ENCODE data around the gene CUL3. TPM values are rescaled to one million over a fixed set of nuclear protein-coding genes. Genes with fewer than 3 reads are reported as not detected.
"Not testable (repeated sequence)": the region's sequence is repeated elsewhere in the genome, so short reads cannot be mapped to it uniquely, and the experiment has no call there.

The CUL3 gene
- total RNA-seq, 1 donor from 2014 or later: 72.1 TPM

DNA sequence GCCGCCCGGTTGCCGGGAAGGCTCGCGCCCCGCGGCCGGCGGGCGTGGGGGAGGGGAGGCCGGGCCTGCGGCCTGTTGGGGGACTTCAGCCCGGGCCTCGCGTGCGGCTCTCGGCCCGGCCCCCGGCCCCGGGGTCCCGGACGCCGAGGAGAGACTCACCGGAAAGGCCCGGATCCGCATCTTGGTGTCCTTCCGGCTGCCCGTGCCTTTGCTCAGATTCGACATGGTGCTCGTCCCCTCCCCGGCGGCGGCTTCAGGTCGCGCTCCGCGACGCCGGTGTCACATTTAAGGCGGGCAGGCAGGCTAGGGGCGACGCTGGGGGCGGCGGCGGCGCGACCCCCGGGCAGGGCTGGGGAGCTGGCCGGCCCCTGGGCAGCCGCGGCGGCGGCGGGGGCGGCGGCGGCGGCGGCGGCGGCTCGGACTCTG, 365 bp downstream of the CUL3 start:
- peak; percentile 74 for DNase-seq
- no peak for ATAC-seq (ENCODE audit: poor library complexity)
- intact Hi-C loops (cut with DNase I): no loop called here

DNA sequence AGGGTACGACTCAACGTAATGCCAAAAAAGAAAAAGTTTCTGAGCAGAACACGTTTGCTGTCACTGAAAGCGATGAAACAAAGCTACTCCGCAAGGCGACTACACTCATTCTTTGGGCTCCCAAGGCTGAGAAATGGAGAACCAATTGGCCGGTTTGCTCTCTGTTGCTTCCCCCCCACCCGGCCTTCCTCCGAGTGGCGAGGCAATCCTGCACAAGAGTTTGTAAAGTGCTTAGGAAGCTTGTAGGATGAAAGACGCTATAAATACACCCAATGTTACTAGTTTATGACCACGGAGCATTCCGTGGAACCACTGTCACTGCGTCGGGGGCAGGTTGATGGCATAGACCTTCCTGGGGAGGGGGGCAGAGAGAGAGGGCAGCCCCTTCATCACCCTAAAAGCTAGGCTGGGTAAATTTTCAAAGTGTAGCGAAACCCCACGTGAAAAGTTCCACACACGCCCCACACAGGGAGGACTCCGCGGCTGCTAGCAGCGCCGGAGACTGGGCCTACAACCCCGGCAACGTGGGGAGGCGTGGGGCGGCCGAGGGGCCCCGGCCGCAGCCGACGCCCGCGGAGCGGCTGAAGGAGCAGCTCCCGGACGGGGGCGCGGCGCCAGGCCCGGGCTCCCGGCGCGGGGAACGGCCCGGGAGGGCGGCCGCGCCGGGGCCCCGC, 915 bp downstream of the CUL3 start:
- ATAC-seq (ENCODE audit: poor library complexity): no peak
- intact Hi-C loops (cut with DNase I): no loop called here
- peak; percentile 56 for DNase-seq

DNA sequence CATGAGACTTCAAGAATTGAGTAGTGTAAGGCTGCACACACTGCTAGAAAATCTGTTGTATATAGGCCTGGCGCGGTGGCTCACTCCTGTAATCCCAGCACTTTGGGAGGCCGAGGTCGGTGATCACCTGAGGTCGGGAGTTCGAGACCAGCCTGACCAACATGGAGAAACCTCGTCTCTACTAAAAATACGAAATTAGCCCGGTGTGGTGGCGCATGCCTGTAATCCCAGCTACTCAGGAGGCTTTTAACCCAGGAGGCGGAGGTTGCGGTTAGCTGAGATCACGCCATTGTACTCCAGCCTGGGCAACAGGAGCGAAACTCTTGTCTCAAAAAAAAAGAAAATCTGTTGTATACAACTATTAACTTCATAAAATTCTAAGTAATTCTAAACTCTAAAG, 2.1 kb downstream of the CUL3 start:
- ATAC-seq (ENCODE audit: poor library complexity); intact Hi-C loops (cut with DNase I); DNase-seq: not testable (repeated sequence)

DNA sequence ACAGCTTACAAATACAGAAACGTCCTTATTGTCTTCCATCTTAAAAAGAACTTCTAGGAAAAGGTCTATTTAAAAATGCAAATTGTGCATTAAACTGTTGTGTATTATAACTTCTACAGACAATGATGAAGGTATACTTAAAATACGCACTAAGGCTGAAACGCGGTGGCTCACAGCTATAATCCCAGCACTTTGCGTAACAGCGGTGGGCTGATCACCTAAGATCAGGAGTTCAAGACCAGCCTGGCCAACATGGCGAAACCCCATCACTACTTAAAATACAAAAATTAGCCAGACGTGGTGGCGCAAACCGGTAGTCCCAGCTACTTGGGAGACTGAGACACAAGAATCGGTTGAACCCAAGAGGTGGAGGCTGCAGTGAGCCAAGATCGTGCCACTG, 4.9 kb downstream of the CUL3 start:
- ATAC-seq (ENCODE audit: poor library complexity): no peak
- intact Hi-C loops (cut with DNase I): no loop called here
- DNase-seq: no peak

DNA sequence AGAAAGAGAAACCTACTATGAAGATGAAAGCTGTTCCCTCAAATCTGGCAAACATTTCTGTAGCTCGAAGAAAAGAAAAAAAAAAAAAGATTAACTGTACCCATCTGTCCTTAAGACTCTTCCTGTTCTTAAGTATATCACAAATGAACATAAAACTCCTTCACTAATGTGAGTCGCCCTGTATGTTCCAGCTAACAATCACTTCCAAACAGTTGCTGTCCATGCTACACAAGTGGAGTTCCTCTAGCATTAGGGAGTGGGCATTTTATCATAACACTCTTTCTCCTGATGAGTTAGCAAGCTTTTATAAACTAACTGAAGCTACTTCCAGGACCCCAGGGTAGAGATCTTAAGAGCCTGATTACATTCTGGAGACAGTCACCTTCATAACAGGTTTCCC, 5.8 kb downstream of the CUL3 start:
- DNase-seq (no peak), ATAC-seq (ENCODE audit: poor library complexity) (no peak)
- intact Hi-C loops (cut with DNase I): no loop called here

DNA sequence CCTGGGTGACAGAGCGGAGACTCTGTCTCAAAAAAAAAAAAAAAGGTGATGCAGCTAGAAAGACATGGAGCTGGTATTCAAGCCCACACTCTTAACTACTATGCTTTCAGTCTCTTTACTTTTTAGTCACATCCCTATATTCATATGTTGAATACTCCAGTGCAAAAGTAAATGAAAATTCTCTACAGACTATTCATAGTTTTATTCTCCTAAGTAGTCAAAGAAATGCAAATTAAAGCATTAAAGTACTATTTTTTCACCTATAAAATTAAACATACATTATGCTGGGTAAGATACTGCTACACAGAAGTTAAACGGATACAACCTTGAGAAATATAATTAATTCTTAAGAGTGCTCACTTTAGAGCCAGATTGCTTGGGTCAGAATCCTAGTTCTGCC, 7.6 kb downstream of the CUL3 start:
- ATAC-seq (ENCODE audit: poor library complexity): no peak
- intact Hi-C loops (cut with DNase I): no loop called here
- no peak for DNase-seq

DNA sequence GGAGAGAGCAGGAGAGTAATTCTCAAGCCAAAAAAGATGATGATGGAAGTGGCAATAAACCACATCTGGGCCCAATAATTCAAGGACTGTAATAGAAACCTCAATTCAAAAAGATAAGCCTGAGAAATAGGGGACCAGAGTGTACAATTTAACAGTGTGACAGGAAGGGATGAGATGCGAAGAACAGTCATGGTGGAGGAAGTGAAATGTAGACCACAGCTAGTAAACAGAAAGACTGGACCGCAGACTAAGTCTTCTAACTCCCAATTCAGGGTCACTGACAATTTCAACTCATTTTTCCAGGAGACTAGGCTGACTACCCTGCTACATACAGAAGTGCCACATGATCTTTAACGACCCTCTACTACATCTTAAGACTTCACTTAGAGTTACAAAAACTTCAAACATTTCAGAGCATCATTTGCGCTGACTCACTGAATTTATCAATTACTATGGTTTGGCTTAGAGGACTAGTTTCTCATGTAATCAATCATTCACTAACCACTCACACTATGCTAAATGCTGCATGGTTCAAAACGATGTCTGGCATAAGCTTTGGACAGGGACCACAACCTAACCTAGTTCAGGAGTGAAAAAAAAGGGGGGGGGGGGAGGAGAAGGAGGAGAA, 9.0 kb downstream of the CUL3 start:
- no peak for ATAC-seq (ENCODE audit: poor library complexity)
- no peak for DNase-seq
- intact Hi-C loops (cut with DNase I): no loop called here

DNA sequence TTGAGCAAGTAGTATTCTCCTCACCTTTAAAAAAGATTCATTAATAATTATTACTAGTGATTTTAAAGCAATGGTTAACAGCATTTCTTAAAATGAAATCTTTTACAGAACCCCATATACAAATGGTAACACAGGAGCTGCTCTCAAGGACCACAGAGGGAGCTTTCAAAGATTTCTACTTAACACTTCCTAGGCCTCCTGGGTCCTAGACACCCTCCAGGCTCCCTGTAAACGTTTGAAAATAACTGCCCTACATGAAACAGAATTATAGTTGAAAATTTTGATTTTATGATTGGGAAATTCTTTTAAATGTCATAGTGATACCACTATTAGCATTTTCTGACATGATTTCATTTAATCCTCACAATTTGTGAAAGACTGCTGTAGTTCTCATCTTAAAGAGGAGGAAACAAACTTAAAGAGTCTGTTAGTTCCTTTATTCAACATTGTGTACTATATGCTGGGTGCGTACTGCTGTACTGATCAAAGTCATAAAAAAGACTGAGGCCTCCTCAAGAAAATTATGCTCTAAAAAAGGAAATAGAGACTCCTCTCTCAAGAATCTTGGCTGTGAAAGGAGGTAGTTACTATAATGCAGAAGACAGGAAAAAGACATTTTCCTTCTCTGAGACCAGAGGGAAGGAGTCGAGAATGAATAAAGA, 10.6 kb downstream of the CUL3 start:
- no peak for ATAC-seq (ENCODE audit: poor library complexity)
- intact Hi-C loops (cut with DNase I): no loop called here

DNA sequence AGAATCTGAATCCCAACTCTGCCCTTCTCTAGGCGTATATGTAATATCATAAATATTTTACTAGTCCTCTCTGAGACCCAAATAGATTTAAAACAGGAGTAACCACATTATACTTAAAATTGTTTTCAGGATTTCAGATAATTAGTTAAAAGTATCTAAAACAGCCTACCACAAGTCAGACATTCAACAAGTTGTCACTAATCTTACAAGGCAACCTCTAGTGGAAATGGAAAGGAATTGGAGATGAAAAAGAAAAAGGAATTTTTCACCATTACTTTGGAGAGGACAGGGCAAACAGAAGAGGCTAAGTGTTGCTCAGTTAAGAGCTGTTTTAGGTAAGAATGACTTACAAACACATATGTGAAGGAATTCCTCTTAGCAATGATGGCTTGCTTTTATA, 11.4 kb downstream of the CUL3 start:
- no peak for ATAC-seq (ENCODE audit: poor library complexity)
- intact Hi-C loops (cut with DNase I): no loop called here
- no peak for DNase-seq

More for the DNA sequence above, 10.6 kb downstream of the CUL3 start:
- no peak for DNase-seq

DNA sequence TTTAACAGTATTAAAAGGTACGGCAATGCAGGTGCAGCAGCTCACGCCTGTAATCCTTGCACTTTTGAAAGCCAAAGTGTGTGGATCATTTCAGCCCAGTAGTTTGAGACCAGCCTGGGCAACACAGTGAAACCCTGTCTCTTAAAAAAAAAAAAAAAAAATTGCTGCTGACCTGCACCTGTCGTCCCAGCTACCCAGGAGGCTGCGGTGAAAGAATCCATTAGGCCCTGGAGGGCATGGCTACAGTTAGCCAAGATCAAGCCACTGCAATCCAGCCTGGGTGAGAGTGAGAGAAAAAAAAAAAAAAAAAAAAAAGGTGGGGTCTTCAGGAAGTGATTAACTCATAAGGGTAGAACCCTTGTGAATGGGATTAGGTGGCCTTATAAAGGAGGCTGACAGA, 12.8 kb downstream of the CUL3 start:
- ATAC-seq (ENCODE audit: poor library complexity) (no peak), DNase-seq (no peak)
- intact Hi-C loops (cut with DNase I): no loop called here

DNA sequence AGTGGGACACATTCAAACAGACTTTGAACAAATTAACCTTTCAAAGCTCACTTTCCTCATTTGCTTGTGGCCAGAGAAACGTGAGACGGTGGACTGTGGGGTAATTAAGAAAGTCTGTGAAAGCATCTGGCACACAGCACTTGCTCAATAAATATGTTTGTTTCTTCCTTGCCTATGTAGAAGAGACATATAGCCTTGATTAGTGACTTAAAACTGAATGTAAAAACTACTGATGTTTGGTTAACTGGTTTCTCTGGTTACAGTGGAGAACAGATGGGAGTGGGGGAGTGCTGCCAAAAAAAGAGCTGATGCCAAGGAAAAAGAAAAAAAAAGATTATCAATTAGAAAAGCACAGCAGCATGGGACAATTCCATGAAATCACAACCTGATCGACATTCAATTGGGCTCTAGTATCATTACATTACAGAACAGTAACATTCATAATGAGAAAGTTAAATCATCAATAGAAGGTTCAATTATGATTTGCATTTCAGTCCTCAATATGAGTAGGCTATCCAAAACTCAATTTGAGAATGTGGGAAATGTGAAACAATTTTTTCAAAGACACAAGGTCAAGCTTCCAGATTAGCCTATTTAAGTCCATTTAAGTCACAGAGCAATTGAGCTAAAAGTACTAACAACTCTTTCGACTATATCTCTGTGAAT, 14.7 kb downstream of the CUL3 start:
- intact Hi-C loops (cut with DNase I): no loop called here
- DNase-seq: no peak
- ATAC-seq (ENCODE audit: poor library complexity): no peak

DNA sequence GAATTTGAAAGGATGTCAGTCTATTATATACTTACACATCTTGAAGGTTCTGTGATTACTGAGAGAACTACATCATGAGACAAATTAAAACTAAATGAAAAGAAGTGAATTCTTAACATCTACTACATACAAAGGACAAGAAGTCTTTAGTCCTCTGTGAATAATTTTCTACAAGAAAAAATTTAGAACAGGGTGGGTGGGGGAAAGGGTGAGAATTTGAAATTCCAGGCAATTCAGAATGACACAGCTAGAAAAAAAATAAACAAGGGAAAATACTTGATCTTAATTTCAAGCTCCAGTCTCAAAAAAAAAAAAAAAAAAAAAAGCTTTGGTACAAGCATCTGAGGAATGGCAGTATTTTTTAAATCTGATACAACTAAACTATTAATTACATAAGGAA, 15.5 kb downstream of the CUL3 start:
- DNase-seq (no peak), ATAC-seq (ENCODE audit: poor library complexity) (no peak)
- intact Hi-C loops (cut with DNase I): no loop called here

DNA sequence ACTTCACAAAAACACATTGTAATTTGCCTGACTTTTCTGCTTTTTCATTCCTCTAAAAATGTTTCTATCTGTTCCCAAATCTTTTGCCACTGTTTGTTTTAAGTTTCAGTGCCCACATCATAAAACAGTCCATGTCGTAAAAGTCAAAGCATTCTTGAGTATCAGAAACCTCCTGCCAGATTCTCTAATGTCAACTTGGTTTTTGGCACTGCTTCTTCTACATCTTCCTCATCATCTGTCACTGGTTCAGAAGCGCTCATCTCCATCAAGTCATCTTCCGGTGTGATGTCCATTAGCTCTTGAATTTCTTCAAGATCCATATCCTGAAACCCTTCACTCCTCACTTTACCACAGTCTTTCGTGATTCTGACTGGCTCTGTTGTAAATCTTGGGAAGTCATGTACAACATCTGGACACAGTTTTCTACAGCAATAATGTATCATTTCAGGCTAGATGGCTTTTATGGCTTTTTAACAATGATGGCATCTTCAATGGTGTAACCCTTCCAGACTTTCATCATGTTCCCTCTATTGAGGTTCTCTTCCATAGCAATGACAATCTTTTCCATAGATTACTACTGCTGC, 19.6 kb downstream of the CUL3 start:
- intact Hi-C loops (cut with DNase I): no loop called here
- no peak for ATAC-seq (ENCODE audit: poor library complexity)
- DNase-seq: no peak

DNA sequence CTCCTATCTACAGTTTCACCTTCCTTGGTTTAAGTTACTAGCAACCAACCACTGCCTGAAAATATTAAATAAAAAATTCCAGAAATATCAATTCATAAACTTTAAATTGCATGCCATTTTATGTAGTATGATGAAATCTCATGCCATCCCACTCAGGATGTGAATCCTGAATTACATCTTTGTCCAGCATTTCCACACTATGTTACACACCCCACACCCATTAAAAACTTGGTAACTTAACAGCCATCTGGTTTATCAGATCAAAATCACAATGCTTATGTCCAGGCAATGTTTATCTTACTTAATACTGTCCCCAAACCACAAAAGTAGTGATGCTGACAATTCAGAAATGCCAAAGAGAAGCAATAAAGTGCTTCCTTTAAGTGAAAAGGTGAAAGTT, 21.6 kb downstream of the CUL3 start:
- intact Hi-C loops (cut with DNase I): no loop called here
- DNase-seq: no peak
- no peak for ATAC-seq (ENCODE audit: poor library complexity)

DNA sequence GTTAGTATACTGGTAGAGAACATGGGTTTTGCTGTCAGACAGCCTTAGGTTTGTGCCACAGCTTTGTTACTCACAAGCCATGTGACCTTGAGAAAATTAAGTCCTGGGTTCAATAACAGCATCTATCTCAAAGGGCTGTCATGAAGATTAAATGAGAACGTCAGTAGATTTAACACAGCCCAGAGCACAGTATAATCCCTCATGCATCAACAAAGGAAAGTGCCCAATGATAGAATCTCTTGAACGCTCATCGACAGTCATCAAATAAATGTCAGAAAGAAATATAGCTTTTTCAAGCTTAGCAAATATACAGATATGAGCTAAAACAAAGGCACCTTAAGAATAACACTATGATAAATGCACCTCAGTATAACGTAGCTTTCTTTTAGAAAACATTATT, 22.3 kb downstream of the CUL3 start:
- intact Hi-C loops (cut with DNase I): no loop called here
- no peak for ATAC-seq (ENCODE audit: poor library complexity)

DNA sequence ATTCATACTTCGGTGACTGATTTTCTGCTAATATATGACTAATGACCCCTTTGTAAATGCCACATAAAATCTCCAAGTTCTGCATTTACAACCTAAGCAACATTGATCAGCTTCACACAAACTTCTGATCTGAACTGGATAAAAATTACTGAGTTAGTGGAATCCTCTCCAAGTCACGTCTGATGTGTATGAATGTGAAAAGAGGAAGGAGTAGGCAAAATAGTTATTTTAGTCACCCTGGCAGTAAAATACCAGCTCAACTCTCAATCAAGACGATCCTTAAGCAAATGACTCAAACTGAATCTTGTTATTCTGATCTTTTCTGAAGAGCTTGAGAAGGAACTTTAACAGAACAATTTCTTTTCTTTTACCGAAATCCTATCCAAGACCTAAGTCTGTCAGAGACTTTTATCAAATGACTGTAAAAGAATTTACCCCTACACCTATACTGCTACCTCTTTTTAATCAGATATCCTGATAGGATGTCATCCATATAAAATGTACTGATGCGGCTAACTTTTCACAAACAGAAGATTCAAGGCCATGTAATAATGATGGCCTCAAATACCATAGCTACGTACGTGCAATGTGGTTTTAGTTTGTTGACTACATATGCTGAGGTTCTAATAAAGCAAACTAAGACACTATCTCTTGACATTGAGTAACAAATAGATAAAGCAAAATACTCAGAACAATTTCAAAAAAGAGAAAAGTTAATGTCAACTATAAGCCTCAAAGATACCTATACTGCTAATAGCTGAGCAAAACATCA, 23.7 kb downstream of the CUL3 start:
- intact Hi-C loops (cut with DNase I): no loop called here
- ATAC-seq (ENCODE audit: poor library complexity) (no peak), DNase-seq (no peak)

More for the DNA sequence above, 22.3 kb downstream of the CUL3 start:
- no peak for DNase-seq

DNA sequence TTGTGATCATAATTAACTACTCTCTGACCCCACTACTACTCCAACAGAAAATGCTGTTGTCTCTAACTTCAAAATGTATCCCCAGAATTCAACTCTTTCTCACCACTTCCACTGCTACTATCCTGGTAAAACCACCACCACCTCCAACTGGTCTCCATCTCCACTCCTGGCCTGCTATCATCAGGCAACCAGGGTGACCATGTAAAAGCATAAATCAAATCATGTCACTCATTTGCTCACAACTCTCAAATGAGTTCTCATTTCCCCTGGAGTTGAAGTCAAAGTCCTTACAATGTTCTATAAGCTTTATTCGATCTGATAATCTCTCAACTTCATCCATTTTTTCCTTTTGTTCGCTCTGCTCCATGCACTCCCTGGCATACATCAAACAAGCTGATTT, 24.6 kb downstream of the CUL3 start:
- DNase-seq (no peak), ATAC-seq (ENCODE audit: poor library complexity) (no peak)
- intact Hi-C loops (cut with DNase I): no loop called here

DNA sequence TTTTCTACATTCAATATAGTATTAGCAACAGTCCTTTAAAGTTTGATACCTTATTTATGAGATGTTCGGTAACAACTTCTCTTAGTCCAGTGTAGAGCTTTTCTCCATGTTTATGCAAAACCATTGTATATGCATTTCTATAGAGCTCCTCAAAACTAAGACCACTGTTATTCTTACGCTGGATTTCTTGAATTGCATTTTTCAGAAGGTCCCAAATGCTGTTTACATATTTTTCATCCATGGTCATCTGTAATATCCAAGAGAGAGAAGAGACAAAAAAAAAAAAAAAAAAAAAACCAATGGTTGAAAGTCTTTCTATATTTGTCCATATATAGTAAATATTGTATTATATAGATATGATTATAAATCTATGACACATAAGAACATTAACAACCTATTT, 27.6 kb downstream of the CUL3 start:
- ATAC-seq (ENCODE audit: poor library complexity) (no peak), DNase-seq (no peak)
- intact Hi-C loops (cut with DNase I): no loop called here

DNA sequence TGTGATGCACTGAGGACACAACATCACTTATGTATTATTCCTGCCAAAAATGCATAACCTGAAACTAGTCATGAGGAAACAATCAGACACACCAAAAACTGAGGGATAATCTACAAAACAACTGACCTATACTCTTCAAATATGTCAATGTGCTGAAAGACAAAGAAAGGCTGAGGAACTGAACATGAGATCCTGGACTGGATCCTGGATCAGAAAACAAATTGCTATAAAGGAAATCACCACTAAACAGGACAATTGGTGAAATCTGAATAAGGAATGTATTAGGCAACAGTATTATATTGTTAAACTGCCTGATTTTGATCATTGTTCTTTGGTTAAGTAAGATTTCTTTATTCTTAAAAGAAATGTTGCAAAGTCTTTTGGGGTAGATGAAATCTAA, 28.8 kb downstream of the CUL3 start:
- intact Hi-C loops (cut with DNase I): no loop called here
- DNase-seq: no peak
- no peak for ATAC-seq (ENCODE audit: poor library complexity)

All from Right ventricle myocardium superior (tissue), 1 donor.